ENCODE measurements around the gene TMEM91.

TMEM91 gene

GRCh38 chr19:41431426-41432386 is 55.4 kb downstream of the TMEM91 start:
- DNase-seq (ENCODE audit: low read depth) = no peak

- DNase-seq (ENCODE audit: low read depth) = no peak
These were observed 56.8 kb downstream of the TMEM91 start for GRCh38 chr19:41433171-41433570.
